GM12878 (cell line): ENCODE results near the gene TXLNA. TPM values are rescaled to one million over a fixed set of nuclear protein-coding genes. Genes with fewer than 3 reads are reported as not detected.

Source experiments
- ATAC-seq: fragments of 200-7000 bp; cut with Tn5 transposase; 3 replicates; pipeline ENCODE4 v1.9.1; 2020; ENCODE audit warnings: mild to moderate bottlenecking, moderate library complexity
- BruUV-seq: library from RNA; stranded (reverse); fragments of 400-500 nt; replicated peaks from 2 replicates; lab custom pipeline; 2021; lab: Mats Ljungman, UMichigan
- CTCF ChIA-PET: fragments of 300-600 bp; sonication (Branson Sonifier 250); formaldehyde crosslinking; extraction: SDS; loops from one replicate; lab custom pipeline; 2021; ENCODE audit warnings: inconsistent platforms; lab: Yijun Ruan, JAX
- POLR2A ChIA-PET: fragments of 350-600 bp; formaldehyde crosslinking; extraction: SDS; loops from one replicate; lab custom pipeline; 2021; ENCODE audit warnings: inconsistent platforms; lab: Charles Lee
- RAD21 ChIA-PET: fragments of 300-600 bp; sonication (Branson Sonifier 250); formaldehyde crosslinking; loops from one replicate; lab custom pipeline; 2023; ENCODE audit warnings: antibody characterized with exemption; ENCODE audit not compliant: unreplicated experiment; lab: Charles Lee
- SMC1A ChIA-PET: fragments of 300-600 bp; sonication (Branson Sonifier 250); formaldehyde crosslinking; loops from one replicate; lab custom pipeline; 2023; ENCODE audit not compliant: unreplicated experiment, uncharacterized antibody; lab: Charles Lee
- DNase-seq: peaks from one replicate; pipeline ENCODE4 v3.0.0-alpha.2; 2011; ENCODE audit warnings: low read depth, low spot score
- FAIRE-seq: peaks from 3 replicates; lab custom pipeline; 2011; peaks lifted over from hg19 to GRCh38; lab: Jason Lieb, UNC
- H2AFZ ChIP-seq: 2 replicates; pipeline ENCODE4 v1.6.0; 2011; ENCODE audit warnings: low read depth, low read length, control low read depth; ENCODE audit not compliant: control insufficient read depth
- H3K27ac ChIP-seq: 2 replicates; pipeline ENCODE4 v1.5.1; 2011; ENCODE audit warnings: control low read depth; ENCODE audit not compliant: control insufficient read depth, insufficient read depth
- H3K27me3 ChIP-seq, 2 experiments: replicated peaks in 1 of 2; 2 replicates each; pipeline versions ENCODE4 v1.6.0 to v1.6.1; 2011; ENCODE audit warnings: low read length in 1 of 2; ENCODE audit not compliant: control insufficient read depth in 2 of 2, insufficient read depth in 2 of 2
- H3K36me3 ChIP-seq, 2 experiments: 2 replicates each; pipeline ENCODE4 v1.5.1; 2011; ENCODE audit warnings: low read length in 1 of 2; ENCODE audit not compliant: control insufficient read depth in 2 of 2, insufficient read depth in 2 of 2
- H3K4me1 ChIP-seq: 2 replicates; pipeline ENCODE4 v1.6.1; 2011; ENCODE audit warnings: mild to moderate bottlenecking, low read length, moderate library complexity, mixed read lengths; ENCODE audit not compliant: control insufficient read depth, insufficient read depth
- H3K4me2 ChIP-seq: 2 replicates; pipeline ENCODE4 v1.6.0; 2011; ENCODE audit warnings: control low read depth; ENCODE audit not compliant: control insufficient read depth, insufficient read depth
- H3K4me3 ChIP-seq: fragments of 200-600 bp; sonication (generic); 2 replicates; pipeline ENCODE4 v1.5.1; 2016
- H3K79me2 ChIP-seq: 2 replicates; pipeline ENCODE4 v1.6.0; 2011; ENCODE audit warnings: low read length; ENCODE audit not compliant: control insufficient read depth, insufficient read depth
- H3K9ac ChIP-seq: 2 replicates; pipeline ENCODE4 v1.8.0; 2011; ENCODE audit warnings: low read length, control low read depth, mixed read lengths; ENCODE audit not compliant: control insufficient read depth, insufficient read depth
- H3K9me3 ChIP-seq: replicated peaks from 3 replicates; pipeline ENCODE4 v1.5.1; 2011; ENCODE audit warnings: mild to moderate bottlenecking, low read length; ENCODE audit not compliant: control insufficient read depth, insufficient read depth
- H4K20me1 ChIP-seq: 2 replicates; pipeline ENCODE4 v1.6.0; 2011; ENCODE audit not compliant: control insufficient read depth, insufficient read depth
- CEBPB ChIP-seq, 2 experiments: fragments of 150-350 bp in 1 of 2; IDR thresholded peaks; 2 replicates each; pipeline ENCODE4 v1.6.1; 2012 to 2014; ENCODE audit warnings: low read depth in 2 of 2, low read length in 2 of 2, borderline replicate concordance in 1 of 2, inconsistent platforms in 1 of 2
- CHD4 ChIP-seq: fragments of 200-600 bp; sonication (generic); IDR thresholded peaks from 2 replicates; pipeline ENCODE4 v1.6.1; 2016; ENCODE audit warnings: mild to moderate bottlenecking
- PBX3 ChIP-seq: IDR thresholded peaks from 2 replicates; pipeline ENCODE4 v1.6.1; 2011; ENCODE audit warnings: mild to moderate bottlenecking, low read depth, low read length, moderate library complexity; ENCODE audit not compliant: insufficient replicate concordance
- PKNOX1 ChIP-seq: fragments of 450-650 bp; IDR thresholded peaks from 2 replicates; pipeline ENCODE4 v1.6.1; 2016; ENCODE audit warnings: mild to moderate bottlenecking
- SMC3 ChIP-seq: IDR thresholded peaks from 2 replicates; pipeline ENCODE4 v1.6.1; 2011; ENCODE audit warnings: low read length, improper control_type of control experiment, borderline replicate concordance
- ZNF622 ChIP-seq: fragments of 450-650 bp; IDR thresholded peaks from 2 replicates; pipeline ENCODE4 v1.6.1; 2017; ENCODE audit warnings: mild to moderate bottlenecking, inconsistent platforms
- WGBS: methylation state at CpG from one replicate; pipeline ENCODE4 v1.1.6; 2016; ENCODE audit warnings: low lambda C conversion rate; ENCODE audit not compliant: insufficient replicate concordance, insufficient coverage; ENCODE audit errors: missing lambda C conversion rate; 5-methylcytosine and 5-hydroxymethylcytosine counted together
- in situ Hi-C: fragments of 300-500 bp; cut with MboI; formaldehyde crosslinking; loops from 9 replicates; pipeline ENCODE4 v1.14.3; 2018; ENCODE audit warnings: mixed read lengths
- intact Hi-C: fragments of 100-400 bp; cut with micrococcal nuclease; formaldehyde crosslinking; loops from one replicate; pipeline ENCODE4 v1.14.2; 2022; ENCODE audit not compliant: unreplicated experiment
- polyA plus RNA-seq, 11 experiments: library from polyadenylated mRNA; depleted of rRNA in 4 of 11; unstranded in 6 of 11; stranded (reverse) in 5 of 11; fragments of >200 nt; fragmentation: Nextera tagmentation in 4 of 11; fragmentation: Illumina TruSeq in 1 of 11; extraction: Ambion mirVana in 4 of 11; extraction: Trizol in 1 of 11; gene quantifications; 1 replicate in 1 of 11; 2 replicates in 10 of 11; pipeline versions ENCODE4 v1.2.1 to v1.2.3, GENCODE V29; 2011 to 2016; ENCODE audit warnings: inconsistent platforms in 2 of 11, missing spikeins in 2 of 11, low read depth in 1 of 11
- total RNA-seq, 4 experiments: library from RNA; depleted of rRNA in 3 of 4; stranded (reverse); fragments of >200 nt in 3 of 4; fragmentation: Illumina TruSeq in 1 of 4; extraction: Trizol in 1 of 4; gene quantifications; 2 replicates each; pipeline versions ENCODE4 v1.2.1 to v1.2.3, GENCODE V29; 2013 to 2021

Gene TXLNA
- total and polyA plus RNA-seq, 10 of the 15 experiments (the other 5 are each of a cell fraction or from before 2014, with no cell fraction given), result 7.2 to 93.7 (median 47.9) TPM

GRCh38 chr1:32159189-32159588 is 20.3 kb upstream of the TXLNA start:
- CTCF ChIA-PET, result interaction anchor here (1.1 kb wide), 1 partner anchor 11 kb away, joined by 3 read pairs; no protein-coding TSS in a partner anchor
- peak; percentile 76 for ATAC-seq
- WGBS, result 8% methylated on average over 3 of the region's 3 CpGs
- RAD21 ChIA-PET, result no interaction called here
- Histone ChIP-seq H2AFZ (no peak overlapping the region), H4K20me1 (no peaks in the 10 kb centered on the region), H3K4me1 (peaks cover 7% of the 10 kb centered on the region), H3K4me3 (no peak overlapping the region), H3K9me3 (no peaks in the 10 kb centered on the region), H3K9ac (no peak overlapping the region), H3K27ac (no peak overlapping the region; the same call in 1 of the 2 replicates), H3K4me2 (no peak overlapping the region), H3K36me3 (peaks cover 17 to 40% of the 10 kb centered on the region in 2 experiments), H3K27me3 (no peaks in the 10 kb centered on the region), H3K79me2 (no peaks in the 10 kb centered on the region)
- no peak for DNase-seq
- SMC1A ChIA-PET, result interaction anchor here (1.2 to 1.7 kb wide), 2 partner anchors 10 to 47 kb away, joined by 4 read pairs; no protein-coding TSS in a partner anchor
- BruUV-seq, result no TSS peak
- intact Hi-C loops, result no loop called here
- in situ Hi-C loops, result no loop called here
- POLR2A ChIA-PET, result no interaction called here
- peak; percentile 72 for TF ChIP-seq PKNOX1
- TF ChIP-seq SMC3, result no peak
- TF ChIP-seq CHD4, result no peak
- TF ChIP-seq CEBPB (IDR thresholded peaks at IDR 0.05; ENCODE audit: borderline replicate concordance in 1 of 2, low read depth in 2 of 2, low read length in 2 of 2), result no peak
- TF ChIP-seq ZNF622, result no peak
- peak; percentile 50 for TF ChIP-seq PBX3
- FAIRE-seq, result peak; percentile 86
